Medulla oblongata (tissue), 1 donor: Measurements from ENCODE around the gene KRT7.
"Not testable (repeated sequence)": the region's sequence is repeated elsewhere in the genome, so short reads cannot be mapped to it uniquely, and the experiment has no call there.

ENCODE experiments used
- DNase-seq: peaks from one replicate; pipeline ENCODE4 v3.0.0-alpha.2; 2015; ENCODE audit errors: extremely low spot score

KRT7 gene

GRCh38 chr12:52243856-52244614, 11.0 kb downstream of the KRT7 start:
- no peak for DNase-seq

DNA sequence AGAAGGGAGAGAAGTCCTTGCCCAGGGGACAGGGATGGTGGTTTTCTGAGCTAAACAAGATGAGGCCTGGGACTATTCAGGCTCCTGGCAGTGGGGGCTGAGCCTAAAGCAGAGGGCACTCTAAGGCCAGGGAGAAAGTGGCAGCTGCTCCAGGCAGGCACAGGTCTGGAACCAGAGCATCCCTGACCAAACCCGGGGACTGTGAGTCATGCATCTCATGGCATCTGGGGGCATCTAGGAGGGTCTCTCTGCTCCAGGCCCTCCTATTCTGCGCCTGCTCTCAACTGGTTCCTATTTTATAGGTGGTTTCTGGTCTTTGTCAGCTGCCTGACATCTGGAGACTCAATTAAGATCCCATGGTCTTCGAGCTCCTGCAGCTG, 11.6 kb downstream of the KRT7 start:
- DNase-seq: no peak

DNA sequence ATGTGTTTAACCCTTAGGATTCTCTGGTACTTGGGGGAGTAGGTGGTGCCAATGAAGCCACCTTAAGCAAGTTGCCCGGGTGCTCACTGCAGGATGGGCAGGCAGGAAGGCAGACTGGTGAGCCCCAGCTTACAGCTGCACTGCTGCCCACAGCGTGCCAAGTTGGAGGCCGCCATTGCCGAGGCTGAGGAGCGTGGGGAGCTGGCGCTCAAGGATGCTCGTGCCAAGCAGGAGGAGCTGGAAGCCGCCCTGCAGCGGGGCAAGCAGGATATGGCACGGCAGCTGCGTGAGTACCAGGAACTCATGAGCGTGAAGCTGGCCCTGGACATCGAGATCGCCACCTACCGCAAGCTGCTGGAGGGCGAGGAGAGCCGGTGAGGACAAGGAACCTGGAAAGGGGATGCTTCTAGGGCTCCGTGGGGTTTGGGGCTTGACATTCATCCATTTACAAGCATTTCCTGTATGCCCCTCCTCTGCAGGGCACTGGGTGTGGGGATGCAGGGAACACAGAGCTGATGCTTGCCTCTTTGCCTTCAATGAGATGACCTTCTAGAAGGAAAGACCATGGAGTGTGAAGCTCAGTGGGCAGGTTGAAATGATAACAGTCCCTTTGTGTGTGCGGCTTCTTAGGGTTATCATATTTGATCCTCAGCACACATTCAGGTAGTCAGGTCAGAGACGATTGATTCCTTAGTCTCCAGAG, 12.4 kb downstream of the KRT7 start:
- DNase-seq: no peak

DNA sequence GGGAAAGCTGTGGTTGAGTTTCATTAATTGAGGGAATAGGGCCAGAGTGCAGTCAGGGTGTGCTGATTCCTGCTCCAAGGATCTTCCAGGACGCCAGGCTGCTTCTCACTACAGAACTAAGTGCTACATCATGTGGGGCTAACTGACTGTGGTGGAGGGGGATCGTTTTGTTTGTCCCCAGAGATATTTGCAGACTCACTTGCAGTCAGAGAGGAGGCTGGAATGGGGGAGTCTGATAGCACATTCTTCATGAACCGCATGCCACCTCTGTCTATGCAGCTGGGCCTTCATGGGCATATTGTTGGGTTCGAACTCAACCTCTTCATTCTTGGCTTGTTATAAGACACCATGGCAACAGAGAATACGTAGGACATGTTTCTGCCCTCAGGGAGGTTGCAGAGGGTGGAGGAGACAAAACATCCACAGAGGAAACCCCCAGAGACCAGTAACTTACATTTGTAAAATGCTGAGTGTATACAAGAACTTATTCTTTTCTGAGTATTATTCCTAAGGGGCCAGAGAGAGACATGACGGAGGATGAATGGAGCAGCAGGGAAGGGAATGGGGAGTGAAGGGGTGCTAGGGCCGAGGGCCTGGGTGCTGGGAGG, 13.0 kb downstream of the KRT7 start:
- no peak for DNase-seq

- peak; percentile 45 for DNase-seq
Observed at GRCh38 chr12:52246720-52247621, 13.9 kb downstream of the KRT7 start.

DNA sequence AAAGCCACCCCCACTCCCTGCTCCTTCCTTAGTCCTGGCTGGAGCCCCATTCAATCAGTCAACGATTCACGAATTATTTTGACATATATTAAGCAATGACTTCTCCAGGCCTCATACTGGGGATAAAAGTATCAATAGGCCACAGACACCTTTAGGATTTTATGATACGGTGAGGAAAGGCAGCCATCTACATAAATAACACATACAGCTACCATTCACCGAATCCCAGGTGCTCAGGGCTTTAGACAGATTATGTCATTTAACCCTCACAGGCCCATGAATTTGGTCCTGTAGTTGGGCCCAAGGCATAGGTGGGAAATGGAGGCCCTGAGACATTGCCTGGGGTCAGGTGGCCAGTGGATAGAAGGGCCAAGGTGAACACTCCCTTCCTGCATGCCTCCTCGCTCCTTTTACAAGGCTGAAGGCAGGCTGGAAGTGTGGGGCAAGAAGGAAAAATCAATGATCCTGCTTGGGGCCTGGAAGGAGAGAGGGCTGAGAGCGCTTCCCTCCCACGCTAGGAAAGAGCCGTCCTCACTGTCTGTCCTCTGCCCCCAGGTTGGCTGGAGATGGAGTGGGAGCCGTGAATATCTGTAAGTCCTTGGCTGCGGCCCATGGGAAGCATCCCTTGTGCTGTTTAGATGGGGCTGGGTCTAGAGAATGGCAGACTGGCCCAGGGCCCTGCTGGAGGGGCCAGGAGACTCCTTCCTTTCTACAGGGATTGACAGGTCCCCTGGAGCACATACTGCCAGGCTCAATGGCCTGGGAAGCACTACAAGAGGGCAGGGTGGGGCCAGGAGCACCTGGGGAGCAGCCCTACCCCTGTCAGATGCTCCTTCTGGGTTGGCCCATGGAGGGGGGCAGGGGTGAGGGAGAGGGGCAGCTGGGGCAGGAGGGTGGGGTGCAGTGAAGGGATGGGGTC, 14.8 kb downstream of the KRT7 start:
- DNase-seq: no peak

DNA sequence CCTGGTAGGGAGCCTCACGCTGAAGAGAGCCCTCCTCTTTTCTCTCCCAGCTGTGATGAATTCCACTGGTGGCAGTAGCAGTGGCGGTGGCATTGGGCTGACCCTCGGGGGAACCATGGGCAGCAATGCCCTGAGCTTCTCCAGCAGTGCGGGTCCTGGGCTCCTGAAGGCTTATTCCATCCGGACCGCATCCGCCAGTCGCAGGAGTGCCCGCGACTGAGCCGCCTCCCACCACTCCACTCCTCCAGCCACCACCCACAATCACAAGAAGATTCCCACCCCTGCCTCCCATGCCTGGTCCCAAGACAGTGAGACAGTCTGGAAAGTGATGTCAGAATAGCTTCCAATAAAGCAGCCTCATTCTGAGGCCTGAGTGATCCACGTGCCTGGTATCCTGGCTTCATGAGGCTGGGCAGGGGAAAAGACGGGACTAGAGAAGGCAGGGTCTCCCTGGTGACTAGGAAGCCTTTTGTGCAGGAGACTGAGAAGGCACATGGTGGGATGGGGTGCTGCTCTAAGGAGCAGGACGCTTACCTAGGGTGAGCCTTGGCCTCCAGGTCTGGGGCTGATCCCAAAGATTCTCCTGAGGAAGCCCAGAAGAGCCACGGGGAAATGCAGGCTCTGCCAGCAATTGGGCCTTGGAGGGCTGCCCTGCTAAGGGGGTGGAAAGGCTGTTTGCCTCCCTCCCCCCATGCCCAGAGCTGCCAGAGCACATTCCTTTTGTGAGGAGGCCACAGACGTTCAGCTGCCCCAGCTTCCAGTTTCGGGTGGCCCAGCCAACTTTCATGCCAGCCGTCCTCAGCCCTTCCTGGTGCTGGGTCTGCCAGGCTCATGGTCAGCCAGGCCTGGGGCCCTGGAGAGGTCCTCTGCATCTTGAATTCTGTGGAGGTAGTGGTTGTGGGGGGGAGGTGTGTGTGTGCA, 15.8 kb downstream of the KRT7 start:
- DNase-seq: peak; percentile 73

GRCh38 chr12:52249511-52250047, 16.5 kb downstream of the KRT7 start:
- DNase-seq: no peak

GRCh38 chr12:52250048-52250990, 17.3 kb downstream of the KRT7 start:
- no peak for DNase-seq

DNA sequence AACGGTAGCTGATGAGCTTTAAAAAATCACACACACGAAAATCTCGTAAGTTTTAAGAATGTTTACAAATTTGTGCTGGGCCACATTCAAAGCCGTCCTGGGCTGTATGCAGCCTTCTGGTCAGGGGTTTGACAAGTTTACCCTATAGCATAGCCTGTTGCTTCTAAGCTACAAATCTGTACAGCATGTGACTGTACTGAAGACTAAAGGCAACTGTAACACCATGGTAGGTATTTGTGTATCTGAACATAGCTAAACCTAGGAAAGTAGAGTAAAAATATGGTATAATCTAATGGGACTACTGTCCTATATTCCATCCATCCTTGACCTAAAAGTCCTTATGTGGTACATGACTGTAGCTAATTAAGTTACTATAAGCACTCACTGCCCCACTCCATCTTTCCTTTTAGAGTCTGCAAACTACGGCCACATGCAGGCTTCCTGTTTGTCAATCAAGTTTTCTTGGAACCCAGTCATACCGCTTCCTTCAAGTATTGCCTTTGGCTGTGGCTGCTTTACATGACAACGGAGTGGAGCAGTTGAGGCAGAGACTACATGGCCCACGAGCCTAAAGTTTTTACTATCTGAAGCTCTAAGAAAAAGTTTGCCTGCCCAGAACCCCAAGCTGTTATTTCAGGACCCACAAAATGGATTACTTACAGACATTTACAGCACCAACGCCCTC, 18.5 kb downstream of the KRT7 start:
- DNase-seq: no peak

DNA sequence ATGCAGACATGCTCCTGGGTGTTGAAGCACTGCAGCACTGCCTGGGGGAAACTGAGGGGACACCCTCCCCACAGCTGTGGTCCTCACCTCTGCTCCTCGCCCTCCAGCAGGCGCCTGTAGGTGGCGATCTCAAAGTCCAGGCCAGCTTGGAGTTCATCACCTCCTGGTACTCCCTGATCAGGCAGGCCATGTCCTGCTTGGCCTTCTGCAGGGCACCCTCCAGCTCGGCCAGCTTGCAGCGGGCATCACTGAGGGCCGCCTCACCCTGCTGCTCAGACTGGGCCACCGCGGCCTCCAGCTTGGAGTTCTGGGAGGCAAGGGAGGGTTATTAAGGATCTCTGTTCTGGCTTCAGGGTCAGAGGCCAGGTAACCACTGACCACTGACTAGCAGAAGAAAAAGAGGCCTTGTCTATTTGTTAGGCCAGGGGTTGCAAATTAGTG, 19.2 kb downstream of the KRT7 start:
- not testable (repeated sequence) for DNase-seq

DNA sequence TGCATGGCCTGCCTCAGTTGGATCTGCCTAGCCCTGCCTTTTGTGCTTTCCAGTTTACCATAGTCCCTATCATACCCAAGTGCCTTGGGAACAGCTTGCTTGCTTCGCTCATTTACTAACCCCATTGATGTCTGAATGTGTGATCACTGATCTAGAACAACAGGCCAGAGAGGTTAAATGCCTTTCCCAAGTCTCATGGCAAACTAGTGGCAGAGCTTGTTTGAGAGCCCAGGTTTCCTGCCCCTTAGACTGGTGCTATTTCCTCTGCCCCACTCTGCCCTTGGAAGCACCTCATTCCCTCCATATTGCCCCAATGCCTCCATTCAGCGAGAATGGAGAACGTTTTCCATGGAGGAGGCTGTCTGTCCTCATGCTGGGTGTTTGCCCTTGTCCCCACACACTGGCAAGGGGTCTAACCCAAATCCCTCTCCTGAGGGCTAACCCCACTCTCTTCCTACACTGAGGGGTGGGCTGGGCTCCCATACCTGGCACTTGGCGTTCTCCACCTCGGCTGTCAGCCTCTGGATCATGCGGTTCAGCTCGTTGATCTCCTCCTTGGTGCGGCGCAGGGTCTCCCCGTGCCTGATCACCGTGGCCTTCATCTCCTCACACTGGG, 19.8 kb downstream of the KRT7 start:
- DNase-seq: no peak

DNA sequence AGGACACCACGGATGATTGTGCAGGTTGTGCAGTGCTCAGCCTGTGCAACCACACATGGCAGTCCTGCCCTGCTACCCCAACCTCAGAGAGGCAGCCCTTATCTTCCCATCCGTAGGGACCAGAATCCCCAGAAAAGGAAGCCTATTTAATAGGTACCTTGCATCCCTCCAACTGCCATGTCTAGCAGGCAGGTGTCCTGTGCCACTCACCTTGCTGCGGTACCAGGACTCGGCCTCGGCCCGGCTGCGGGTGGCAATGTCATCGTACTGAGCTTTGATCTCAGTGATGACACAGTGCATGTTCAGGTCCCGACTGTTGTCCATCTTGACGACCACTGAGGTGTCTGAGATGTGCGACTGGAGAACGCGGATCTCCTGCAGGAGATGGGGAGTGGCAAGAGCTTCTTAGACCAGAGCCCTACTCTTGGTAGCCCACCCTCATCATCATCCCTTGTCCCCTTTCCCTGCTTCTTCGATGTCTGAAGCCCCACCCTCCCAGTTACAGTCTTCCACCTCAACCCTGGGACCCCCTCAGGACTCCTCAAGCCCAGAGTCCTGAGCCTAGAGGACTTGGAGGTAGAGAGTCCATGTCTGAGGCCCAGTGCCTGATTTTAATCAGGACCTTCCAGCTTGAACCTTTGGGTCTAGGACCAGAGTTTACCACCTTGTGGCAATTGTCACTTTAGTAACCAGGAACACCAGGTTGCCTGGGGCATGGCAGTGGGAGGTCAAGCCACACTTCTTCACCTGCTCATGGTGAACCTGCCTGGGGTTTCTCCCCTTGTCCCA, 20.5 kb downstream of the KRT7 start:
- no peak for DNase-seq

DNA sequence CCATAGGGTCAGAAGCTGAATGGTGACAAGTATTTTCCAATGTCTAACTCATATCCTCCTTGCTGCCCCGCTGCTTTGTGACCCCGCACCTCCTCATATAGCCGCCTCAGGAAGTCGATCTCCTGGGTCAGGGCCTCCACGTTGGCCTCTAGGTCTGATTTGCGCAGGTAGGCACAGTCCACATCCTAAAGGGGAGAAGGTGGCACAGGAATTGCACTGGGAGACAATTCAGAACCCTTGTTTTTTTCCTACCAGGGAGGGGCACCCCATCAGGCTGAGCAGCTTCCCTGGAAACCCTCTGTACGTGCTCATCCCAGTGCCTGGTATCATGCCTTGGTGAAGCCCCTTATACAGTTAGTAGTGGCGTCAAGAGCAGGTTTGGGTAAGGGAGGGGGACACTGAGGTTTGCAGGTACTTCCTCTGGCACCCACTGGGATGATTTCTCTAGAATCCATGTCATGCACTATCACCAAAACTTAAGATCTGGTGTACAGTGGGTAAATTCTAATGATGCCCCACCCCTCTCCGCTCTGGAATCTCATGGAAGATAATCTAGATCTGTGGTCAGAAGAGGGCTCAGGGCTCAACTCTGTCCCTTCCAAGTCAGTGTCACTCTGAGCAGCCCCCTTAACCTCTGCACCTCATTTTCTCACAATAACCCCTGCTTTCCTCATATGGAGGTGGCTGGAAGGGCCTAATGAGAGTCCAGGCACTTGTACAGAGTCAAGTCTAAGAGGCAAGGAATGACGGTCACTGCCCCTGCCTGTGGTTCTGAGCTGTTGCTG, 21.3 kb downstream of the KRT7 start:
- no peak for DNase-seq

DNA sequence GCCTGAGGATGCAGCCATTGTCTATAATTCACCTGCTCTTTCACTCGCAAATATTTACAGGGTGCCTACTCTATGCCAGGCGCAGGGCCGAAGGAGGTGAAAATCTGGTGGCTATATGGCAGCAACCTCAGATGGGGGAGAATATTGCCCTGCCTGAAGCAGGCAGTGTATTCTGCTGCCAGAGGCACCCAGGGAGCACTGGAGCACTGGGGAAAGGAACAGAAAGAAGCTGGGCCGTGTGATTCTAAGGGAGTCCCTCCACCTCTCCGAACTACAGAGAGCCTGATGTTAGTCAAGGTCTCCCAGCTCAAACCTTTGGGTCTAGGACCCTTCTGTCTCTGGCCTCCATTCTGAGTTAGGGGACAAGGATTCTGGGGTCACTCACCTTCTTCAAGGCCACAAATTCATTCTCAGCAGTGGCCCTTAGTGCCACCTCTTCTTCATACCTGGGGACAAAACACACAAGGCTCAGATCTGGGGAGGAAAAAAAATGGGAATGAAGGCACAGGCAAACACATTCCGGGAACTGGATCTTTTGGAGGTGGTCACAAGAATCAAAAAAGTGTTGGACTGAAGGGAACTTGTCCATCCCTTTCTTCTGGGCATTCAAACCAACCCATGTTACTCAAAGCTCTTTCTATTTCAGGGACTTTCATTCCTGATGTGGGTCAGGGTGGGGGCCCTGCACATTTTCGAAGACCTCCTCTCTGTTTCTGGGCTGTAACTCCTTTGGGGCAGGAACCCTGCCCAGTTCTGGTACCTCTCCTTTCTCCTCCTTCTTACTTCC, 22.1 kb downstream of the KRT7 start:
- DNase-seq: no peak
